Natural killer cell treated with Interleukin-12 subunit alpha and Interleukin-12 subunit beta and Interleukin-15 and Interleukin-18, amount 100 ng/mL, for 72 hours (primary cell): ENCODE data around the gene MRTFA. TPM values are rescaled to one million over a fixed set of nuclear protein-coding genes. Genes with fewer than 3 reads are reported as not detected.

Source experiments
- ATAC-seq, 2 donors: fragments of 150-1000 bp; cut with Tn5 transposase in 1 of 2; sonication (Bioruptor Pico), chemical (Tn5 transposase) in 1 of 2; 2 replicates each; pipeline ENCODE4 v1.10.0; 2021
- DNase-seq: peaks from one replicate; pipeline ENCODE4 v3.0.0; 2022; ENCODE audit warnings: low spot score
- H3K27ac Mint-ChIP-seq, 2 donors: 1 replicate in 1 of 2; 2 replicates in 1 of 2; pipeline ENCODE4 v1.8.0; 2022; ENCODE audit warnings: mixed read lengths in 2 of 2, mild to moderate bottlenecking in 1 of 2, moderate library complexity in 1 of 2
- H3K27me3 Mint-ChIP-seq, 2 donors: 1 replicate in 1 of 2; 2 replicates in 1 of 2; pipeline ENCODE4 v1.8.0; 2022; ENCODE audit warnings: mixed read lengths in 2 of 2
- H3K36me3 Mint-ChIP-seq: one replicate; pipeline ENCODE4 v1.8.0; 2022; ENCODE audit warnings: mixed read lengths
- H3K4me1 Mint-ChIP-seq, 2 donors: 1 replicate in 1 of 2; 2 replicates in 1 of 2; pipeline ENCODE4 v1.8.0; 2022; ENCODE audit warnings: low read depth in 2 of 2, mixed read lengths in 2 of 2, mild to moderate bottlenecking in 1 of 2
- H3K4me3 Mint-ChIP-seq: one replicate; pipeline ENCODE4 v1.8.0; 2022; ENCODE audit warnings: mixed read lengths
- H3K9me3 Mint-ChIP-seq: 2 replicates; pipeline ENCODE4 v1.8.0; 2022; ENCODE audit warnings: mixed read lengths
- total RNA-seq, 2 donors: library from RNA; stranded (reverse); gene quantifications; one replicate each; pipeline ENCODE4 v1.2.3, GENCODE V29; 2022

MRTFA gene
- total RNA-seq, 2 donors from 2014 or later: 53.4 to 86.9 TPM

- DNase-seq: no peak
- peaks cover 44 to 47% of the 10 kb centered on the region in 2 donors for H3K4me1 Mint-ChIP-seq
- peak overlapping the region; percentile 97 for H3K4me3 Mint-ChIP-seq
- peaks cover 3% of the 10 kb centered on the region for H3K9me3 Mint-ChIP-seq
- H3K27ac Mint-ChIP-seq: peak overlapping the region; percentile 94 to 95
- H3K27me3 Mint-ChIP-seq: no peaks in the 10 kb centered on the region
- peaks cover 8% of the 10 kb centered on the region for H3K36me3 Mint-ChIP-seq
- ATAC-seq: peak; percentile 72 to 77
Measured at GRCh38 chr22:40463683-40464082, 172.8 kb downstream of the MRTFA start.

GRCh38 chr22:40463017-40463631 lies 173.4 kb downstream of the MRTFA start:
- ATAC-seq (peak; percentile 84 to 85), DNase-seq (peak; percentile 69)
- Mint-ChIP-seq H3K27ac (peak overlapping the region; percentile 94 to 95), H3K27me3 (no peaks in the 10 kb centered on the region), H3K9me3 (peaks cover 3% of the 10 kb centered on the region), H3K36me3 (peaks cover 8% of the 10 kb centered on the region), H3K4me3 (peak overlapping the region; percentile 97), H3K4me1 (peaks cover 49 to 53% of the 10 kb centered on the region in 2 donors)

GRCh38 chr22:40462195-40462984 lies 174.1 kb downstream of the MRTFA start:
- peak; percentile 65 to 71 for ATAC-seq
- DNase-seq: no peak
- peaks cover 3% of the 10 kb centered on the region for H3K9me3 Mint-ChIP-seq
- H3K4me3 Mint-ChIP-seq: peak overlapping the region; percentile 97
- no peaks in the 10 kb centered on the region for H3K27me3 Mint-ChIP-seq
- H3K36me3 Mint-ChIP-seq: peaks cover 8% of the 10 kb centered on the region
- peaks cover 52 to 57% of the 10 kb centered on the region in 2 donors for H3K4me1 Mint-ChIP-seq
- peak overlapping the region; percentile 94 to 95 for H3K27ac Mint-ChIP-seq

- ATAC-seq (no peak), DNase-seq (no peak)
- Mint-ChIP-seq H3K4me1 (peaks cover 31 to 35% of the 10 kb centered on the region in 2 donors), H3K27me3 (no peaks in the 10 kb centered on the region), H3K9me3 (no peaks in the 10 kb centered on the region), H3K36me3 (no peaks in the 10 kb centered on the region), H3K27ac (no peak overlapping the region), H3K4me3 (no peak overlapping the region)
Measured at GRCh38 chr22:40453671-40454070, 182.8 kb downstream of the MRTFA start.

GRCh38 chr22:40452730-40453487 lies 183.6 kb downstream of the MRTFA start:
- Mint-ChIP-seq H3K4me1 (peaks cover 23 to 28% of the 10 kb centered on the region in 2 donors), H3K9me3 (no peaks in the 10 kb centered on the region), H3K27ac (peak overlapping the region in 1 of 2 donors; percentile 21), H3K4me3 (peak overlapping the region; percentile 44), H3K36me3 (no peaks in the 10 kb centered on the region), H3K27me3 (no peaks in the 10 kb centered on the region)
- ATAC-seq: no peak
- DNase-seq: no peak

GRCh38 chr22:40451210-40451609 lies 185.3 kb downstream of the MRTFA start:
- ATAC-seq (no peak), DNase-seq (no peak)
- no peaks in the 10 kb centered on the region for H3K9me3 Mint-ChIP-seq
- H3K4me1 Mint-ChIP-seq: peaks cover 25 to 29% of the 10 kb centered on the region in 2 donors
- peak overlapping the region; percentile 21 to 72 for H3K27ac Mint-ChIP-seq
- H3K4me3 Mint-ChIP-seq: peak overlapping the region; percentile 58
- no peaks in the 10 kb centered on the region for H3K27me3 Mint-ChIP-seq
- no peaks in the 10 kb centered on the region for H3K36me3 Mint-ChIP-seq

GRCh38 chr22:40450616-40451015 lies 185.9 kb downstream of the MRTFA start:
- DNase-seq (no peak), ATAC-seq (no peak)
- peak overlapping the region; percentile 58 for H3K4me3 Mint-ChIP-seq
- peak overlapping the region in 1 of 2 donors; percentile 72 for H3K27ac Mint-ChIP-seq
- H3K9me3 Mint-ChIP-seq: no peaks in the 10 kb centered on the region
- H3K27me3 Mint-ChIP-seq: no peaks in the 10 kb centered on the region
- H3K36me3 Mint-ChIP-seq: no peaks in the 10 kb centered on the region
- H3K4me1 Mint-ChIP-seq: peaks cover 27 to 32% of the 10 kb centered on the region in 2 donors

GRCh38 chr22:40449676-40450035 lies 186.9 kb downstream of the MRTFA start:
- Mint-ChIP-seq H3K36me3 (no peaks in the 10 kb centered on the region), H3K4me1 (peaks cover 30 to 38% of the 10 kb centered on the region in 2 donors)

GRCh38 chr22:40446203-40446602 lies 190.3 kb downstream of the MRTFA start:
- Mint-ChIP-seq H3K9me3 (no peaks in the 10 kb centered on the region), H3K36me3 (no peaks in the 10 kb centered on the region), H3K27me3 (no peaks in the 10 kb centered on the region), H3K4me3 (no peak overlapping the region), H3K27ac (peak overlapping the region in 1 of 2 donors; percentile 15), H3K4me1 (peaks cover 26 to 39% of the 10 kb centered on the region in 2 donors)
- ATAC-seq: no peak
- DNase-seq: no peak

More at GRCh38 chr22:40449676-40450035, 186.9 kb downstream of the MRTFA start:
- ATAC-seq (no peak), DNase-seq (no peak)
- H3K4me3 Mint-ChIP-seq: no peak overlapping the region
- H3K9me3 Mint-ChIP-seq: no peaks in the 10 kb centered on the region
- H3K27me3 Mint-ChIP-seq: no peaks in the 10 kb centered on the region
- no peak overlapping the region for H3K27ac Mint-ChIP-seq

GRCh38 chr22:40444178-40444831 lies 192.2 kb downstream of the MRTFA start:
- Mint-ChIP-seq H3K27ac (peak overlapping the region in 1 of 2 donors; percentile 14), H3K9me3 (no peaks in the 10 kb centered on the region), H3K4me1 (peaks cover 22 to 44% of the 10 kb centered on the region in 2 donors), H3K27me3 (no peaks in the 10 kb centered on the region), H3K4me3 (no peak overlapping the region), H3K36me3 (peaks cover 4% of the 10 kb centered on the region)
- no peak for ATAC-seq
- DNase-seq: no peak

- Mint-ChIP-seq H3K4me1 (peaks cover 23 to 46% of the 10 kb centered on the region in 2 donors), H3K9me3 (no peaks in the 10 kb centered on the region), H3K27me3 (no peaks in the 10 kb centered on the region), H3K36me3 (peaks cover 4% of the 10 kb centered on the region), H3K4me3 (no peak overlapping the region), H3K27ac (peak overlapping the region in 1 of 2 donors; percentile 14)
- DNase-seq (no peak), ATAC-seq (no peak)
Measured at GRCh38 chr22:40443732-40444131, 192.8 kb downstream of the MRTFA start.

GRCh38 chr22:40441761-40442390 lies 194.6 kb downstream of the MRTFA start:
- Mint-ChIP-seq H3K27ac (no peak overlapping the region), H3K4me1 (peaks cover 32 to 52% of the 10 kb centered on the region in 2 donors), H3K27me3 (no peaks in the 10 kb centered on the region), H3K4me3 (no peak overlapping the region), H3K9me3 (no peaks in the 10 kb centered on the region), H3K36me3 (peaks cover 4% of the 10 kb centered on the region)
- ATAC-seq (no peak), DNase-seq (no peak)
